ENCODE data around the gene CDH10. TPM values are rescaled to one million over a fixed set of nuclear protein-coding genes. Genes with fewer than 3 reads are reported as not detected.

CDH10 gene
- total RNA-seq, 1 donor from 2014 or later, result 11.0 TPM

DNA sequence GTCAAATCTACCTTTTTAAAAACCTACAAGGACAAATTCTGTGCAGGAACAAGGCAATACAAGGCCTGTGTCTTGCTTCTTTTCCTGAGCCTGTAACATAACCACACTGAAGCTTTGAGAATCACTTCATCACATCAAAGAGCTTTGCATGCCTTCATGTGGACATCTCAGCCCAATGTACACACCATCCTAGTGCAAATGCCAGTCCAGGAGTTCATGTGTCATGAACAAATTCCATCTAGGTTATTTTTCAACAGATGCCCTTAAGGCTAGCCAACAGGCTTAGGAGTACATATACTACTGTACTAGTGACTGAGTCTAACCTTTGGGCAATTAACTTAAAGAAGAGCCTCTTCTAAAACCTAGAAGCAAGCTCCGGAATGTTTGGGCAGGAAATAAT lies 106.4 kb downstream of the CDH10 start:
- H3K36me3 Mint-ChIP-seq (ENCODE audit: insufficient read depth), result peaks cover 8% of the 10 kb centered on the region
- TF ChIP-seq, protein P1, sequence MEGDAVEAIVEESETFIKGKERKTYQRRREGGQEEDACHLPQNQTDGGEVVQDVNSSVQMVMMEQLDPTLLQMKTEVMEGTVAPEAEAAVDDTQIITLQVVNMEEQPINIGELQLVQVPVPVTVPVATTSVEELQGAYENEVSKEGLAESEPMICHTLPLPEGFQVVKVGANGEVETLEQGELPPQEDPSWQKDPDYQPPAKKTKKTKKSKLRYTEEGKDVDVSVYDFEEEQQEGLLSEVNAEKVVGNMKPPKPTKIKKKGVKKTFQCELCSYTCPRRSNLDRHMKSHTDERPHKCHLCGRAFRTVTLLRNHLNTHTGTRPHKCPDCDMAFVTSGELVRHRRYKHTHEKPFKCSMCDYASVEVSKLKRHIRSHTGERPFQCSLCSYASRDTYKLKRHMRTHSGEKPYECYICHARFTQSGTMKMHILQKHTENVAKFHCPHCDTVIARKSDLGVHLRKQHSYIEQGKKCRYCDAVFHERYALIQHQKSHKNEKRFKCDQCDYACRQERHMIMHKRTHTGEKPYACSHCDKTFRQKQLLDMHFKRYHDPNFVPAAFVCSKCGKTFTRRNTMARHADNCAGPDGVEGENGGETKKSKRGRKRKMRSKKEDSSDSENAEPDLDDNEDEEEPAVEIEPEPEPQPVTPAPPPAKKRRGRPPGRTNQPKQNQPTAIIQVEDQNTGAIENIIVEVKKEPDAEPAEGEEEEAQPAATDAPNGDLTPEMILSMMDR (IDR thresholded peaks at IDR 0.05; ENCODE audit: unreplicated experiment), result no peak
- no peak overlapping the region for H3K27ac Mint-ChIP-seq

DNA sequence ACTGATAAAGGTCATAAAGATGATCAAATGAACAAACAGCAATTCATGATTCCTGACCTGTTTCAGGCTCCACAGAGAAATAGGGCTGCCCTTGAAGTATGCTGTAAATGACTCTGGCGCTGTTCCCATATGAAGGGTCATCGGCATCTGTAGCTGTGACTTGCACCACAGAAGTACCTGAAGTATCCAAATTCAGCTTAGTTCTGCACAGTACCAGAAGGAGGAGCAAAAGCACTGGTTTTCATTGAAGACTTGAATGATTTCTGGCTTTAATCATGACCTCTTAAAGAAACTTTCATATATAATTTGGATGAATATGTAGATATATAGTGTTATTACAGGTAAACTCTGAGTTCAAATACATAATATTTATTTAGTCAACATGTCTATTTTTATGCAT lies 109.1 kb downstream of the CDH10 start:
- no peak overlapping the region for H3K27ac Mint-ChIP-seq
- H3K9me3 Mint-ChIP-seq (ENCODE audit: low read depth), result peaks cover 3% of the 10 kb centered on the region
- peaks cover 5% of the 10 kb centered on the region for H3K4me1 Mint-ChIP-seq (ENCODE audit: low read depth)
- no peak for DNase-seq (ENCODE audit: low spot score, unreplicated experiment)
- no peaks in the 10 kb centered on the region for H3K27me3 Mint-ChIP-seq
- TF ChIP-seq, protein P1 (IDR thresholded peaks at IDR 0.05; ENCODE audit: unreplicated experiment), result no peak
- H3K36me3 Mint-ChIP-seq (ENCODE audit: insufficient read depth), result peaks cover 14% of the 10 kb centered on the region
- H3K4me3 Mint-ChIP-seq (ENCODE audit: low read depth), result no peak overlapping the region

More for the DNA sequence above, 106.4 kb downstream of the CDH10 start:
- H3K9me3 Mint-ChIP-seq (ENCODE audit: low read depth), result no peaks in the 10 kb centered on the region
- no peaks in the 10 kb centered on the region for H3K27me3 Mint-ChIP-seq
- H3K4me1 Mint-ChIP-seq (ENCODE audit: low read depth), result peaks cover 2% of the 10 kb centered on the region
- DNase-seq (ENCODE audit: low spot score, unreplicated experiment), result no peak
- no peak overlapping the region for H3K4me3 Mint-ChIP-seq (ENCODE audit: low read depth)

DNA sequence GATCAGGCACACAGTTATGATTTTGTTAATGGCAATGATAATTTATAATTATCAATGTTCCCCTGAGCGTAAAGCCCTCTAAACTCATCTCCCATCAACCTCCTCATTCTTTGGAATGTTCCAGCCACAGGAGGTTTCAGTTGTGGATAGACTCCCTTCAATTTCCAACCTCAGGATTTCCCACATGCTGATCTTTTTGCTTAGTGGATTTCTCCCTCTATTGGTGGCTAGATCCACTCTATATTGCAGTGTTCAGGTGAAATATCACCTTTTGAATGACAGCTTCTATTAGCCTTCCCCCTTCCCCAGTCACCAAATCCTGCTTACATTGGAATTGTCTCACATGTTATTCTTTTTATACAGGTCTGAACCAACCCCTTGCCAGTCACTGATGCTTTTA lies 113.9 kb downstream of the CDH10 start:
- H3K4me3 Mint-ChIP-seq (ENCODE audit: low read depth), result no peak overlapping the region
- TF ChIP-seq, protein P1 (IDR thresholded peaks at IDR 0.05; ENCODE audit: unreplicated experiment), result no peak
- H3K27me3 Mint-ChIP-seq, result no peaks in the 10 kb centered on the region
- peaks cover 18% of the 10 kb centered on the region for H3K4me1 Mint-ChIP-seq (ENCODE audit: low read depth)
- DNase-seq (ENCODE audit: low spot score, unreplicated experiment), result no peak
- peaks cover 12% of the 10 kb centered on the region for H3K36me3 Mint-ChIP-seq (ENCODE audit: insufficient read depth)
- peak overlapping the region; percentile 84 for H3K27ac Mint-ChIP-seq
- peaks cover 3% of the 10 kb centered on the region for H3K9me3 Mint-ChIP-seq (ENCODE audit: low read depth)

DNA sequence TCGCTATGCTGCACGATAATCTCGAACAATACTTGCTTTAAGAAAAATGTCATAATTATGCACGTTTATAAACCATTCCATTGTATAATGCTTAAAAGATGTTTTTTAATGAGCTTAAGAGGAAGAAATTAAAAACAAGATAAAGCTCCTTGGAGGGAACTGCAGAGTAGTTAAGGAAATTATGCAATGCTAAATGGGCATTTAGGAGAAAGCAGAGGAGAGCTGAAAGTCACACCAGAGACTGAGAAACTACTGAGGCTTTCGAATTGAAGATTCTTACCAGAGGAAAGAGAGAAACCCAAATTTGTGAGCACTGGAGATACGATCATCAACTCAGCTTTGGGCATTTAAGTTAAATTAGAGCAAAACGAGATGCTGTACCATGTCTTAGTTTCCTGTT lies 119.4 kb downstream of the CDH10 start:
- H3K36me3 Mint-ChIP-seq (ENCODE audit: insufficient read depth), result peaks cover 2% of the 10 kb centered on the region
- no peak for DNase-seq (ENCODE audit: low spot score, unreplicated experiment)
- no peak overlapping the region for H3K27ac Mint-ChIP-seq
- TF ChIP-seq, protein P1 (IDR thresholded peaks at IDR 0.05; ENCODE audit: unreplicated experiment), result no peak
- no peak overlapping the region for H3K4me3 Mint-ChIP-seq (ENCODE audit: low read depth)
- no peaks in the 10 kb centered on the region for H3K9me3 Mint-ChIP-seq (ENCODE audit: low read depth)
- H3K27me3 Mint-ChIP-seq, result no peaks in the 10 kb centered on the region
- H3K4me1 Mint-ChIP-seq (ENCODE audit: low read depth), result peaks cover 18% of the 10 kb centered on the region

DNA sequence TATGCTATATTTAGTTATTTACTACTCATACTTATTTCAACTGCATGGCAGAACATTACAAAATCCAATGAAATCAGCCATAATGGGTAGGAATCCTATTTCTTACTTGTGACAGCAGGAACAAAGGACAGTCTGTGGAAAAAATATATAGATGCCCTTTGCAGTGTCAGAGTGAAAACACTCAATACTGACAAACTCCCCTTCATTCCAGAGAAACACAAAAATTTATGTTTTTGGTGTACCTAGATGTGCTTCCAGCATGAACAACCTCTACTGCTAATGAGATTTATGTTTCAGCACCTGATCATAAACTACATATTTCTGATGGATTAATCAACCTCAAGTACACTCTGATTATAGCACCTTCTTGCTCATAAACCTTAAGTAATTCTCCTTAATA lies 132.4 kb downstream of the CDH10 start:
- no peak overlapping the region for H3K4me3 Mint-ChIP-seq (ENCODE audit: low read depth)
- DNase-seq (ENCODE audit: low spot score, unreplicated experiment), result no peak
- TF ChIP-seq, protein P1 (IDR thresholded peaks at IDR 0.05; ENCODE audit: unreplicated experiment), result no peak
- no peaks in the 10 kb centered on the region for H3K27me3 Mint-ChIP-seq
- H3K4me1 Mint-ChIP-seq (ENCODE audit: low read depth), result peaks cover 4% of the 10 kb centered on the region
- peaks cover 6% of the 10 kb centered on the region for H3K36me3 Mint-ChIP-seq (ENCODE audit: insufficient read depth)
- no peak overlapping the region for H3K27ac Mint-ChIP-seq
- H3K9me3 Mint-ChIP-seq (ENCODE audit: low read depth), result peaks cover 5% of the 10 kb centered on the region

Measured in progenitor cell of endocrine pancreas (in vitro differentiated cells).